ENCODE results near the gene BTBD16.

GRCh38 chr10:122251459-122252255, 19.4 kb upstream of the BTBD16 start:
- TF ChIP-seq CTCF (IDR thresholded peaks at IDR 0.05) (no peak), POLR2A (IDR thresholded peaks at IDR 0.05) (no peak), POLR2AphosphoS5 (IDR thresholded peaks at IDR 0.05) (no peak), EP300 (IDR thresholded peaks at IDR 0.05; ENCODE audit: low read depth) (no peak)

All from transverse colon (tissue), 4 donors.